A673 (cell line): ENCODE results near the gene DEDD2. TPM values are rescaled to one million over a fixed set of nuclear protein-coding genes. Genes with fewer than 3 reads are reported as not detected.

Experiments used
- BruUV-seq: library from RNA; stranded (reverse); fragments of 400-500 nt; replicated peaks from 2 replicates; lab custom pipeline; 2021; lab: Mats Ljungman, UMichigan
- CTCF ChIA-PET: fragments of 300-600 bp; sonication (Branson Sonifier 250); formaldehyde crosslinking; loops from one replicate; lab custom pipeline; 2022; ENCODE audit warnings: antibody characterized with exemption; lab: Charles Lee
- POLR2A ChIA-PET: fragments of 300-600 bp; sonication (Branson Sonifier 250); formaldehyde crosslinking; loops from one replicate; lab custom pipeline; 2022; ENCODE audit warnings: antibody characterized with exemption; ENCODE audit not compliant: low non-redundant PET; lab: Charles Lee
- DNase-seq: peaks from one replicate; pipeline ENCODE4 v3.0.0-alpha.2; 2015; ENCODE audit warnings: low spot score
- H3K27ac ChIP-seq: fragments of 200-600 bp; sonication (generic); 2 replicates; pipeline ENCODE4 v1.5.1; 2016; ENCODE audit warnings: mixed run types, low read depth, mild to moderate bottlenecking, mixed read lengths, antibody characterized with exemption, low read length; ENCODE audit not compliant: poor library complexity, severe bottlenecking
- H3K27me3 ChIP-seq: fragments of 200-600 bp; sonication (generic); replicated peaks from 2 replicates; pipeline ENCODE4 v1.6.1; 2017; ENCODE audit warnings: mixed run types, low read depth, mild to moderate bottlenecking, mixed read lengths, antibody characterized with exemption, low read length; ENCODE audit not compliant: insufficient read depth, poor library complexity
- H3K36me3 ChIP-seq: fragments of 200-600 bp; sonication (generic); 2 replicates; pipeline ENCODE4 v1.6.1; 2016; ENCODE audit warnings: mixed run types, mild to moderate bottlenecking, mixed read lengths, antibody characterized with exemption, low read length; ENCODE audit not compliant: insufficient read depth, poor library complexity, severe bottlenecking
- H3K4me1 ChIP-seq: fragments of 200-600 bp; sonication (generic); 2 replicates; pipeline ENCODE4 v1.6.1; 2017; ENCODE audit warnings: mixed run types, mild to moderate bottlenecking, mixed read lengths, antibody characterized with exemption, low read length; ENCODE audit not compliant: insufficient read depth, poor library complexity, severe bottlenecking
- H3K4me3 ChIP-seq: fragments of 200-600 bp; sonication (generic); 2 replicates; pipeline ENCODE4 v1.5.1; 2016; ENCODE audit warnings: low read depth, mixed run types, mild to moderate bottlenecking, mixed read lengths, low read length; ENCODE audit not compliant: poor library complexity, severe bottlenecking
- H3K9me3 ChIP-seq: fragments of 200-600 bp; sonication (generic); 2 replicates; pipeline ENCODE4 v1.6.1; 2016; ENCODE audit warnings: mixed run types, low read depth, mild to moderate bottlenecking, mixed read lengths, antibody characterized with exemption, low read length; ENCODE audit not compliant: poor library complexity, severe bottlenecking
- EZH2 ChIP-seq: fragments of 200-600 bp; sonication (generic); IDR thresholded peaks from 2 replicates; pipeline ENCODE4 v1.6.1; 2017; ENCODE audit warnings: borderline replicate concordance, low read depth, mild to moderate bottlenecking, mixed read lengths, antibody characterized with exemption, low read length; ENCODE audit not compliant: poor library complexity, severe bottlenecking
- intact Hi-C: fragments of 100-400 bp; cut with micrococcal nuclease; formaldehyde crosslinking; loops from one replicate; pipeline ENCODE4 v1.10.0; 2022; ENCODE audit not compliant: unreplicated experiment
- total RNA-seq: library from RNA; stranded (reverse); gene quantifications from 2 replicates; pipeline ENCODE4 v1.2.3, GENCODE V29; 2021
- TF ChIP-seq, protein P1 (sequence below): fragments of 300-800, 200-600 bp; sonication (generic); conservative IDR thresholded peaks from 2 replicates; pipeline ENCODE4 v1.5.1; 2017; ENCODE audit warnings: low read depth, mild to moderate bottlenecking, antibody characterized with exemption, low read length, moderate library complexity, mixed read lengths

DEDD2 gene
- total RNA-seq, 1 experiment from 2014 or later, result 32.1 TPM

DNA sequence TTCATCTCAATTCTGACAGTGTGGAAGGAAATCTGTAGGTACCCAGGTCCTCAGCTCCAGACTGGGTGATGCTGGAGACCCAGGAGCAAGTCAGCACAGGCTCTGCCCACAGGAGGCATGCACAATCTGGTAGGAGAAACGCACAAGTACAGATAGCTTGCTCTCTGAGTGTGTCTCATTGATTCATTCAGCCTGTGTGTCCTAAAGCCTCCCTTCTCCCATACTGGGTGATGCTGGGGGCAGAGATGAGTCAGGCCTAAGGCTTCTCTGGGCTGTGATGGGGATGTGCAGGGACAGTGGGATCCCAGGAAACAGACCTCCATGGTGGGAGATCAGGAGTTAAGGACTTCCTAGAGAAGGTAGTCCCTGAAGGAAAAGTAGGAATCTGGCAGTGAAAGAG is 9.4 kb upstream of the DEDD2 start:
- intact Hi-C loops, result no loop called here
- no peaks in the 10 kb centered on the region for H3K27me3 ChIP-seq
- no peak for DNase-seq
- H3K27ac ChIP-seq, result no peak overlapping the region
- CTCF ChIA-PET, result no interaction called here
- POLR2A ChIA-PET, result no interaction called here
- no TSS peak for BruUV-seq
- peaks cover 69% of the 10 kb centered on the region for H3K36me3 ChIP-seq
- H3K4me3 ChIP-seq, result no peak overlapping the region
- H3K9me3 ChIP-seq, result no peaks in the 10 kb centered on the region
- TF ChIP-seq, protein P1, sequence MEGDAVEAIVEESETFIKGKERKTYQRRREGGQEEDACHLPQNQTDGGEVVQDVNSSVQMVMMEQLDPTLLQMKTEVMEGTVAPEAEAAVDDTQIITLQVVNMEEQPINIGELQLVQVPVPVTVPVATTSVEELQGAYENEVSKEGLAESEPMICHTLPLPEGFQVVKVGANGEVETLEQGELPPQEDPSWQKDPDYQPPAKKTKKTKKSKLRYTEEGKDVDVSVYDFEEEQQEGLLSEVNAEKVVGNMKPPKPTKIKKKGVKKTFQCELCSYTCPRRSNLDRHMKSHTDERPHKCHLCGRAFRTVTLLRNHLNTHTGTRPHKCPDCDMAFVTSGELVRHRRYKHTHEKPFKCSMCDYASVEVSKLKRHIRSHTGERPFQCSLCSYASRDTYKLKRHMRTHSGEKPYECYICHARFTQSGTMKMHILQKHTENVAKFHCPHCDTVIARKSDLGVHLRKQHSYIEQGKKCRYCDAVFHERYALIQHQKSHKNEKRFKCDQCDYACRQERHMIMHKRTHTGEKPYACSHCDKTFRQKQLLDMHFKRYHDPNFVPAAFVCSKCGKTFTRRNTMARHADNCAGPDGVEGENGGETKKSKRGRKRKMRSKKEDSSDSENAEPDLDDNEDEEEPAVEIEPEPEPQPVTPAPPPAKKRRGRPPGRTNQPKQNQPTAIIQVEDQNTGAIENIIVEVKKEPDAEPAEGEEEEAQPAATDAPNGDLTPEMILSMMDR, result no peak
- no peak for TF ChIP-seq EZH2
- peaks cover 4% of the 10 kb centered on the region for H3K4me1 ChIP-seq

DNA sequence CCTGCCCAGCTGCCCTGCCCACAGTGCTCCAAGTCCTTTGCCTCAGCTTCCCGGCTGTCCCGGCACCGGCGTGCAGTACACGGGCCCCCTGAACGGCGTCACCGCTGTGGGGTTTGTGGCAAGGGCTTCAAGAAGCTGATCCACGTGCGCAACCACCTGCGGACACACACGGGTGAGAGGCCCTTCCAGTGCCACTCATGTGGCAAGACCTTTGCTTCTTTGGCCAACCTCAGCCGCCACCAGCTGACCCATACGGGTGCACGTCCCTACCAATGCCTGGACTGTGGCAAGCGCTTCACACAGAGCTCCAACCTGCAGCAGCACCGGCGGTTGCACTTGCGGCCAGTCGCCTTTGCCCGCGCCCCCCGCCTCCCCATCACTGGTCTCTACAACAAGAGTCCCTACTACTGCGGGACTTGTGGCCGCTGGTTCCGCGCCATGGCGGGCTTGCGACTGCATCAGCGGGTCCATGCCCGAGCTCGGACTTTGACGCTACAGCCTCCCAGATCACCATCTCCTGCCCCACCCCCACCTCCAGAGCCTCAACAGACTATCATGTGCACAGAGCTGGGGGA is 8.3 kb upstream of the DEDD2 start:
- BruUV-seq, result no TSS peak
- H3K27ac ChIP-seq, result no peak overlapping the region
- intact Hi-C loops, result no loop called here

GRCh38 chr19:42224940-42225717 is 7.7 kb upstream of the DEDD2 start:
- Histone ChIP-seq H3K9me3 (no peaks in the 10 kb centered on the region), H3K4me3 (no peak overlapping the region), H3K27me3 (no peaks in the 10 kb centered on the region), H3K27ac (no peak overlapping the region), H3K36me3 (peaks cover 55% of the 10 kb centered on the region), H3K4me1 (peaks cover 8% of the 10 kb centered on the region)
- TF ChIP-seq, protein P1, result no peak
- BruUV-seq, result no TSS peak
- POLR2A ChIA-PET, result no interaction called here
- CTCF ChIA-PET, result no interaction called here
- no peak for DNase-seq
- intact Hi-C loops, result no loop called here

More for the DNA sequence above, 8.3 kb upstream of the DEDD2 start:
- Histone ChIP-seq H3K4me3 (no peak overlapping the region), H3K4me1 (peaks cover 7% of the 10 kb centered on the region), H3K27me3 (no peaks in the 10 kb centered on the region), H3K36me3 (peaks cover 58% of the 10 kb centered on the region), H3K9me3 (no peaks in the 10 kb centered on the region)
- no peak for DNase-seq
- POLR2A ChIA-PET, result no interaction called here
- CTCF ChIA-PET, result no interaction called here
- TF ChIP-seq, protein P1, result no peak
- TF ChIP-seq EZH2, result no peak
